Measurements from ENCODE around the gene ZNF546.

DNA sequence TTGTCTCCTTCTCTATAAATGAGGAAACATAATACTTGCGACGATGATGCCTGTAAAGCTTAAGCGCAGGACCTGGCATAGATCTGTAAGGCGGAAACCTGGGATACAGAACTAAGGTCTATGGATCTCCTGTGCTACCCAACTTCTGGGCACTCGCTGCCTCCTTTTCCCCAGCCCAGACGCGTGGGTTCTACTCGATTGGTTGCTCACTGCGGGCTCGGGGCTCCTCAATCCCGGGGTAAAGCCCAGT, 26.5 kb upstream of the ZNF546 start:
- TF ChIP-seq, protein P1, sequence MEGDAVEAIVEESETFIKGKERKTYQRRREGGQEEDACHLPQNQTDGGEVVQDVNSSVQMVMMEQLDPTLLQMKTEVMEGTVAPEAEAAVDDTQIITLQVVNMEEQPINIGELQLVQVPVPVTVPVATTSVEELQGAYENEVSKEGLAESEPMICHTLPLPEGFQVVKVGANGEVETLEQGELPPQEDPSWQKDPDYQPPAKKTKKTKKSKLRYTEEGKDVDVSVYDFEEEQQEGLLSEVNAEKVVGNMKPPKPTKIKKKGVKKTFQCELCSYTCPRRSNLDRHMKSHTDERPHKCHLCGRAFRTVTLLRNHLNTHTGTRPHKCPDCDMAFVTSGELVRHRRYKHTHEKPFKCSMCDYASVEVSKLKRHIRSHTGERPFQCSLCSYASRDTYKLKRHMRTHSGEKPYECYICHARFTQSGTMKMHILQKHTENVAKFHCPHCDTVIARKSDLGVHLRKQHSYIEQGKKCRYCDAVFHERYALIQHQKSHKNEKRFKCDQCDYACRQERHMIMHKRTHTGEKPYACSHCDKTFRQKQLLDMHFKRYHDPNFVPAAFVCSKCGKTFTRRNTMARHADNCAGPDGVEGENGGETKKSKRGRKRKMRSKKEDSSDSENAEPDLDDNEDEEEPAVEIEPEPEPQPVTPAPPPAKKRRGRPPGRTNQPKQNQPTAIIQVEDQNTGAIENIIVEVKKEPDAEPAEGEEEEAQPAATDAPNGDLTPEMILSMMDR (IDR thresholded peaks at IDR 0.05): no peak
- TF ChIP-seq POLR2A (IDR thresholded peaks at IDR 0.05): no peak

All from thyroid gland (tissue), 4 donors.